ENCODE results near the gene TMEM108.

GRCh38 chr3:133410191-133410892 lies 372.2 kb downstream of the TMEM108 start:
- TF ChIP-seq, protein P1, sequence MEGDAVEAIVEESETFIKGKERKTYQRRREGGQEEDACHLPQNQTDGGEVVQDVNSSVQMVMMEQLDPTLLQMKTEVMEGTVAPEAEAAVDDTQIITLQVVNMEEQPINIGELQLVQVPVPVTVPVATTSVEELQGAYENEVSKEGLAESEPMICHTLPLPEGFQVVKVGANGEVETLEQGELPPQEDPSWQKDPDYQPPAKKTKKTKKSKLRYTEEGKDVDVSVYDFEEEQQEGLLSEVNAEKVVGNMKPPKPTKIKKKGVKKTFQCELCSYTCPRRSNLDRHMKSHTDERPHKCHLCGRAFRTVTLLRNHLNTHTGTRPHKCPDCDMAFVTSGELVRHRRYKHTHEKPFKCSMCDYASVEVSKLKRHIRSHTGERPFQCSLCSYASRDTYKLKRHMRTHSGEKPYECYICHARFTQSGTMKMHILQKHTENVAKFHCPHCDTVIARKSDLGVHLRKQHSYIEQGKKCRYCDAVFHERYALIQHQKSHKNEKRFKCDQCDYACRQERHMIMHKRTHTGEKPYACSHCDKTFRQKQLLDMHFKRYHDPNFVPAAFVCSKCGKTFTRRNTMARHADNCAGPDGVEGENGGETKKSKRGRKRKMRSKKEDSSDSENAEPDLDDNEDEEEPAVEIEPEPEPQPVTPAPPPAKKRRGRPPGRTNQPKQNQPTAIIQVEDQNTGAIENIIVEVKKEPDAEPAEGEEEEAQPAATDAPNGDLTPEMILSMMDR (IDR thresholded peaks at IDR 0.05; ENCODE audit: low read depth, low read length, poor library complexity, severe bottlenecking), result no peak
- no peak for TF ChIP-seq EZH2phosphoT487 (IDR thresholded peaks at IDR 0.05; ENCODE audit: borderline replicate concordance, low read length)
